HCT116 (cell line): ENCODE results near the gene TOR2A. TPM values are rescaled to one million over a fixed set of nuclear protein-coding genes. Genes with fewer than 3 reads are reported as not detected.

Experiments
- ATAC-seq: fragments of 200-7000 bp; cut with Tn5 transposase; 2 replicates; pipeline ENCODE4 v1.9.1; 2020; ENCODE audit warnings: mild to moderate bottlenecking, moderate library complexity
- BruUV-seq: library from RNA; stranded (reverse); fragments of 400-500 nt; replicated peaks from 2 replicates; lab custom pipeline; 2021; lab: Mats Ljungman, UMichigan
- CTCF ChIA-PET: fragments of 300-600 bp; sonication (Branson Sonifier 250); formaldehyde crosslinking; loops from one replicate; lab custom pipeline; 2021; ENCODE audit warnings: antibody characterized with exemption; lab: Charles Lee
- POLR2A ChIA-PET: fragments of 300-600, 350-600 bp; sonication (Branson Sonifier 250); formaldehyde crosslinking; loops from one replicate; lab custom pipeline; 2021; ENCODE audit warnings: antibody characterized with exemption; lab: Charles Lee
- RAD21 ChIA-PET, 2 experiments: fragments of 300-600 bp; sonication (Branson Sonifier 250); formaldehyde crosslinking; loops; one replicate each; lab custom pipeline; 2023; ENCODE audit warnings: low total read pairs in 2 of 2; ENCODE audit not compliant: uncharacterized antibody in 2 of 2, unreplicated experiment in 2 of 2, low non-redundant PET in 1 of 2; lab: Charles Lee
- DNase-seq: peaks from one replicate; pipeline ENCODE4 v3.0.0-alpha.2; 2010; ENCODE audit warnings: low read depth, low spot score
- H2AFZ ChIP-seq: fragments of 200-600 bp; shearing (Covaris generic), sonication (generic); 2 replicates; pipeline ENCODE4 v1.6.1; 2017; ENCODE audit warnings: low read depth, mixed run types, mixed read lengths, antibody characterized with exemption, low read length; ENCODE audit not compliant: poor library complexity, severe bottlenecking
- H3K27ac ChIP-seq: 2 replicates; pipeline ENCODE4 v1.5.1; 2012; ENCODE audit warnings: low read depth, low read length
- H3K27me3 ChIP-seq: fragments of 200-600 bp; sonication (generic); 2 replicates; pipeline ENCODE4 v1.6.1; 2016; ENCODE audit warnings: mixed run types, low read length, mixed read lengths; ENCODE audit not compliant: insufficient read depth
- H3K36me3 ChIP-seq, 2 experiments: fragments of 200-500 bp in 1 of 2; fragments of 200-600 bp in 1 of 2; sonication (Bioruptor generic) in 1 of 2; sonication (generic) in 1 of 2; 2 replicates each; pipeline versions ENCODE4 v1.5.1 to v1.6.1; 2014 to 2016; ENCODE audit warnings: low read length in 2 of 2, inconsistent platforms in 1 of 2, mixed read lengths in 1 of 2, mixed run types in 1 of 2; ENCODE audit not compliant: insufficient read depth in 2 of 2, control insufficient read depth in 1 of 2
- H3K4me1 ChIP-seq, 2 experiments: fragments of 200-600 bp in 1 of 2; sonication (generic) in 1 of 2; 2 replicates each; pipeline versions ENCODE4 v1.5.1 to v1.6.1; 2012 to 2017; ENCODE audit warnings: low read length in 2 of 2, inconsistent platforms in 1 of 2, mild to moderate bottlenecking in 1 of 2, mixed read lengths in 1 of 2, mixed run types in 1 of 2, moderate library complexity in 1 of 2; ENCODE audit not compliant: insufficient read depth in 2 of 2, control insufficient read depth in 1 of 2
- H3K4me2 ChIP-seq: fragments of 200-600 bp; sonication (generic); 2 replicates; pipeline ENCODE4 v1.6.1; 2017; ENCODE audit warnings: mixed run types, low read length, mixed read lengths
- H3K4me3 ChIP-seq, 2 experiments: fragments of 200-600 bp in 1 of 2; sonication (generic) in 1 of 2; replicated peaks in 1 of 2; 2 replicates each; pipeline ENCODE4 v1.5.1; 2011 to 2016; ENCODE audit warnings: low read length in 2 of 2, control low read depth in 1 of 2, low read depth in 1 of 2, mild to moderate bottlenecking in 1 of 2, mixed read lengths in 1 of 2, mixed run types in 1 of 2
- H3K79me2 ChIP-seq: fragments of 200-600 bp; sonication (generic); 2 replicates; pipeline ENCODE4 v1.6.1; 2017; ENCODE audit warnings: mild to moderate bottlenecking, mixed run types, low read length, moderate library complexity, mixed read lengths; ENCODE audit not compliant: insufficient read depth
- H3K9ac ChIP-seq: fragments of 200-600 bp; sonication (generic); 2 replicates; pipeline ENCODE4 v1.6.1; 2016; ENCODE audit warnings: low read length, mixed read lengths
- H3K9me2 ChIP-seq: fragments of 200-600 bp; sonication (generic), shearing (Covaris generic); 2 replicates; pipeline ENCODE4 v1.6.1; 2017; ENCODE audit warnings: mixed run types, mild to moderate bottlenecking, moderate library complexity; ENCODE audit not compliant: insufficient read depth
- H3K9me3 ChIP-seq, 2 experiments: fragments of 200-500 bp in 1 of 2; fragments of 200-600 bp in 1 of 2; sonication (Bioruptor generic) in 1 of 2; sonication (generic) in 1 of 2; 2 replicates each; pipeline ENCODE4 v1.6.1; 2014 to 2017; ENCODE audit warnings: low read length in 2 of 2, mixed read lengths in 2 of 2, inconsistent platforms in 1 of 2, low read depth in 1 of 2, mild to moderate bottlenecking in 1 of 2, mixed run types in 1 of 2, moderate library complexity in 1 of 2; ENCODE audit not compliant: control insufficient read depth in 1 of 2, insufficient read depth in 1 of 2
- H4K20me1 ChIP-seq: fragments of 200-600 bp; sonication (generic), shearing (Covaris generic); 2 replicates; pipeline ENCODE4 v1.6.1; 2017; ENCODE audit warnings: mixed run types, mild to moderate bottlenecking, moderate library complexity; ENCODE audit not compliant: insufficient read depth
- ATF3 ChIP-seq: IDR thresholded peaks from 2 replicates; pipeline ENCODE4 v1.6.1; 2012
- EZH2 ChIP-seq: fragments of 200-600 bp; sonication (generic); IDR thresholded peaks from 2 replicates; pipeline ENCODE4 v1.6.1; 2017; ENCODE audit warnings: antibody characterized with exemption, mixed run types
- EZH2phosphoT487 ChIP-seq: fragments of 200-600 bp; IDR thresholded peaks from 2 replicates; pipeline ENCODE4 v1.6.1; 2018; ENCODE audit warnings: antibody characterized with exemption, borderline replicate concordance
- MAX ChIP-seq: IDR thresholded peaks from 2 replicates; pipeline ENCODE4 v1.6.1; 2012
- RAD21 ChIP-seq: IDR thresholded peaks from 2 replicates; pipeline ENCODE4 v1.6.1; 2012; ENCODE audit warnings: low read depth, mild to moderate bottlenecking
- SIN3A ChIP-seq: IDR thresholded peaks from 2 replicates; pipeline ENCODE4 v1.6.1; 2012; ENCODE audit warnings: low read depth
- SRF ChIP-seq: IDR thresholded peaks from 2 replicates; pipeline ENCODE4 v1.6.1; 2012; ENCODE audit warnings: low read depth
- TCF7L2 ChIP-seq: IDR thresholded peaks from 2 replicates; pipeline ENCODE4 v1.7.0; 2011; ENCODE audit warnings: borderline replicate concordance, inconsistent platforms; ENCODE audit not compliant: insufficient read depth, insufficient read length; ENCODE audit errors: extremely low read depth
- YY1 ChIP-seq: IDR thresholded peaks from 2 replicates; pipeline ENCODE4 v1.6.1; 2011; ENCODE audit warnings: low read length, low read depth, moderate library complexity, mild to moderate bottlenecking; ENCODE audit not compliant: insufficient replicate concordance; ENCODE audit errors: extremely low read depth
- intact Hi-C: fragments of 100-400 bp; cut with micrococcal nuclease; formaldehyde crosslinking; loops from 2 replicates; pipeline ENCODE4 v1.10.0; 2022
- total RNA-seq: library from RNA; stranded (reverse); gene quantifications from one replicate; pipeline ENCODE4 v1.2.1, GENCODE V29; 2021; ENCODE audit not compliant: unreplicated experiment

Gene TOR2A
- total RNA-seq, 1 experiment from 2014 or later = 12.0 TPM

GRCh38 chr9:127756233-127756632, 21.1 kb upstream of the TOR2A start:
- no peak overlapping the region for H3K4me3 ChIP-seq
- POLR2A ChIA-PET = no interaction called here
- no peaks in the 10 kb centered on the region for H3K4me1 ChIP-seq
- no peak overlapping the region for H3K4me2 ChIP-seq
- RAD21 ChIA-PET = no interaction called here
- no peaks in the 10 kb centered on the region for H3K9me2 ChIP-seq
- DNase-seq (no peak), ATAC-seq (no peak)
- H3K27ac ChIP-seq = no peak overlapping the region
- CTCF ChIA-PET = no interaction called here
- H3K79me2 ChIP-seq = no peaks in the 10 kb centered on the region
- no peaks in the 10 kb centered on the region; the same call in 1 of the 2 replicates for H3K27me3 ChIP-seq
- no peak overlapping the region for H3K9ac ChIP-seq
- H3K36me3 ChIP-seq = no peaks in the 10 kb centered on the region
- H4K20me1 ChIP-seq = no peaks in the 10 kb centered on the region
- H3K9me3 ChIP-seq = no peaks in the 10 kb centered on the region
- TF ChIP-seq SRF = no peak
- no peak for TF ChIP-seq YY1
- no peak for TF ChIP-seq MAX
- no peak for TF ChIP-seq TCF7L2
- TF ChIP-seq ATF3 = no peak
- TF ChIP-seq SIN3A = no peak
- TF ChIP-seq RAD21 = no peak
- no peak for TF ChIP-seq EZH2
- TF ChIP-seq EZH2phosphoT487 = no peak
- intact Hi-C loops = no loop called here
- BruUV-seq = no TSS peak
- no peak overlapping the region for H2AFZ ChIP-seq
